Stimulated activated memory B cell treated with anti-CD40 and anti-IgM and Interleukin-4, amounts not matched to agents 10 μg/mL and 1 μg/mL and 100 μg/mL, for 72 hours (primary cell): ENCODE results near the gene SLC25A25.

ENCODE experiments used
- ATAC-seq: fragments of 150-1000 bp; cut with Tn5 transposase; 2 replicates; pipeline ENCODE4 v1.10.0; 2021
- H3K27ac Mint-ChIP-seq: one replicate; pipeline ENCODE4 v1.8.0; 2022; ENCODE audit warnings: mild to moderate bottlenecking, mixed read lengths
- H3K27me3 Mint-ChIP-seq: one replicate; pipeline ENCODE4 v1.8.0; 2022; ENCODE audit warnings: mixed read lengths
- H3K36me3 Mint-ChIP-seq: one replicate; pipeline ENCODE4 v1.8.0; 2022; ENCODE audit warnings: mixed read lengths
- H3K4me1 Mint-ChIP-seq: one replicate; pipeline ENCODE4 v1.8.0; 2022; ENCODE audit warnings: mixed read lengths
- H3K4me3 Mint-ChIP-seq: one replicate; pipeline ENCODE4 v1.8.0; 2022; ENCODE audit warnings: mild to moderate bottlenecking, moderate library complexity, mixed read lengths
- H3K9me3 Mint-ChIP-seq: one replicate; pipeline ENCODE4 v1.8.0; 2022; ENCODE audit warnings: mixed read lengths

The SLC25A25 gene

GRCh38 chr9:128117613-128118471 is 49.8 kb downstream of the SLC25A25 start:
- H3K27ac Mint-ChIP-seq = peak overlapping the region; percentile 51
- H3K27me3 Mint-ChIP-seq = no peaks in the 10 kb centered on the region
- H3K4me1 Mint-ChIP-seq = peaks cover 46% of the 10 kb centered on the region
- ATAC-seq = peak; percentile 68
- H3K36me3 Mint-ChIP-seq = peaks cover 22% of the 10 kb centered on the region
- H3K9me3 Mint-ChIP-seq = no peaks in the 10 kb centered on the region
- H3K4me3 Mint-ChIP-seq = no peak overlapping the region

- Mint-ChIP-seq H3K9me3 (no peaks in the 10 kb centered on the region), H3K36me3 (peaks cover 23% of the 10 kb centered on the region)
These were observed 50.4 kb downstream of the SLC25A25 start for GRCh38 chr9:128118472-128118857.

GRCh38 chr9:128118971-128119665 is 51.1 kb downstream of the SLC25A25 start:
- Mint-ChIP-seq H3K4me3 (no peak overlapping the region), H3K9me3 (no peaks in the 10 kb centered on the region), H3K36me3 (peaks cover 23% of the 10 kb centered on the region), H3K27me3 (no peaks in the 10 kb centered on the region), H3K27ac (no peak overlapping the region), H3K4me1 (peaks cover 45% of the 10 kb centered on the region)
- no peak for ATAC-seq

More at GRCh38 chr9:128118472-128118857, 50.4 kb downstream of the SLC25A25 start:
- Mint-ChIP-seq H3K27me3 (no peaks in the 10 kb centered on the region), H3K27ac (peak overlapping the region; percentile 51), H3K4me3 (no peak overlapping the region), H3K4me1 (peaks cover 44% of the 10 kb centered on the region)
- ATAC-seq = no peak

- no peak for ATAC-seq
- Mint-ChIP-seq H3K9me3 (no peaks in the 10 kb centered on the region), H3K27me3 (no peaks in the 10 kb centered on the region), H3K4me1 (peaks cover 46% of the 10 kb centered on the region), H3K4me3 (no peak overlapping the region), H3K36me3 (peaks cover 18% of the 10 kb centered on the region), H3K27ac (no peak overlapping the region)
These were observed 52.2 kb downstream of the SLC25A25 start for GRCh38 chr9:128120061-128120740.

- Mint-ChIP-seq H3K4me3 (no peak overlapping the region), H3K9me3 (no peaks in the 10 kb centered on the region), H3K27me3 (no peaks in the 10 kb centered on the region), H3K36me3 (peaks cover 18% of the 10 kb centered on the region), H3K4me1 (peaks cover 46% of the 10 kb centered on the region), H3K27ac (no peak overlapping the region)
- ATAC-seq = no peak
These were observed 52.9 kb downstream of the SLC25A25 start for GRCh38 chr9:128120741-128121465.

- H3K27me3 Mint-ChIP-seq = no peaks in the 10 kb centered on the region
- peaks cover 18% of the 10 kb centered on the region for H3K36me3 Mint-ChIP-seq
- peaks cover 46% of the 10 kb centered on the region for H3K4me1 Mint-ChIP-seq
- no peak for ATAC-seq
- H3K27ac Mint-ChIP-seq = no peak overlapping the region
- no peaks in the 10 kb centered on the region for H3K9me3 Mint-ChIP-seq
- no peak overlapping the region for H3K4me3 Mint-ChIP-seq
These were observed 53.4 kb downstream of the SLC25A25 start for GRCh38 chr9:128121466-128121810.

- no peak for ATAC-seq
- no peak overlapping the region for H3K27ac Mint-ChIP-seq
These were observed 54.1 kb downstream of the SLC25A25 start for GRCh38 chr9:128121924-128122808.

GRCh38 chr9:128122809-128123175 is 54.8 kb downstream of the SLC25A25 start:
- Mint-ChIP-seq H3K4me1 (peaks cover 44% of the 10 kb centered on the region), H3K36me3 (peaks cover 18% of the 10 kb centered on the region), H3K27ac (no peak overlapping the region), H3K27me3 (no peaks in the 10 kb centered on the region), H3K9me3 (no peaks in the 10 kb centered on the region), H3K4me3 (no peak overlapping the region)
- ATAC-seq = no peak

More at GRCh38 chr9:128121924-128122808, 54.1 kb downstream of the SLC25A25 start:
- H3K36me3 Mint-ChIP-seq = peaks cover 18% of the 10 kb centered on the region
- H3K27me3 Mint-ChIP-seq = no peaks in the 10 kb centered on the region
- peaks cover 49% of the 10 kb centered on the region for H3K4me1 Mint-ChIP-seq
- H3K9me3 Mint-ChIP-seq = no peaks in the 10 kb centered on the region
- H3K4me3 Mint-ChIP-seq = no peak overlapping the region

GRCh38 chr9:128123451-128124080 is 55.5 kb downstream of the SLC25A25 start:
- Mint-ChIP-seq H3K4me1 (peaks cover 36% of the 10 kb centered on the region), H3K27ac (no peak overlapping the region), H3K36me3 (peaks cover 18% of the 10 kb centered on the region), H3K9me3 (no peaks in the 10 kb centered on the region), H3K4me3 (no peak overlapping the region), H3K27me3 (no peaks in the 10 kb centered on the region)
- no peak for ATAC-seq

GRCh38 chr9:128124451-128124850 is 56.4 kb downstream of the SLC25A25 start:
- peaks cover 42% of the 10 kb centered on the region for H3K4me1 Mint-ChIP-seq
- no peak for ATAC-seq
- peaks cover 18% of the 10 kb centered on the region for H3K36me3 Mint-ChIP-seq
- no peaks in the 10 kb centered on the region for H3K27me3 Mint-ChIP-seq
- peak overlapping the region; percentile 99 for H3K27ac Mint-ChIP-seq
- no peaks in the 10 kb centered on the region for H3K9me3 Mint-ChIP-seq
- no peak overlapping the region for H3K4me3 Mint-ChIP-seq

- Mint-ChIP-seq H3K36me3 (peaks cover 18% of the 10 kb centered on the region), H3K9me3 (no peaks in the 10 kb centered on the region)
- no peak for ATAC-seq
These were observed 57.0 kb downstream of the SLC25A25 start for GRCh38 chr9:128124873-128125579.

GRCh38 chr9:128125580-128126354 is 57.7 kb downstream of the SLC25A25 start:
- peak overlapping the region; percentile 99 for H3K27ac Mint-ChIP-seq
- ATAC-seq = peak; percentile 40
- no peaks in the 10 kb centered on the region for H3K9me3 Mint-ChIP-seq
- H3K4me1 Mint-ChIP-seq = peaks cover 46% of the 10 kb centered on the region
- H3K27me3 Mint-ChIP-seq = no peaks in the 10 kb centered on the region
- H3K36me3 Mint-ChIP-seq = peaks cover 18% of the 10 kb centered on the region
- H3K4me3 Mint-ChIP-seq = peak overlapping the region; percentile 92

More at GRCh38 chr9:128124873-128125579, 57.0 kb downstream of the SLC25A25 start:
- H3K27me3 Mint-ChIP-seq = no peaks in the 10 kb centered on the region
- peaks cover 46% of the 10 kb centered on the region for H3K4me1 Mint-ChIP-seq
- peak overlapping the region; percentile 92 for H3K4me3 Mint-ChIP-seq
- peak overlapping the region; percentile 99 for H3K27ac Mint-ChIP-seq

- ATAC-seq = peak; percentile 82
- Mint-ChIP-seq H3K27ac (peak within 1 kb of the TSS; percentile 99), H3K4me3 (peak within 1 kb of the TSS; percentile 92), H3K27me3 (peaks cover 4% of the 10 kb centered on the region), H3K9me3 (no peaks in the 10 kb centered on the region), H3K4me1 (peaks cover 46% of the 10 kb centered on the region), H3K36me3 (peaks cover 13% of the 10 kb centered on the region)
These were observed 59.5 kb downstream of the SLC25A25 start, which contains the start of gene PTGES2 for GRCh38 chr9:128127568-128127989. PTGES2 (minus strand) TSS chr9:128127729; CDS start chr9:128127717, 12 bp downstream.
